Esophagus squamous epithelium (tissue), 5 donors: ENCODE data around the gene TSPAN14. TPM values are rescaled to one million over a fixed set of nuclear protein-coding genes. Genes with fewer than 3 reads are reported as not detected.

Experiments used
- DNase-seq: peaks from one replicate; lab custom pipeline; 2025; lab: John Stamatoyannopoulos, UW
- H3K27ac ChIP-seq, 4 donors: fragments of 200-600 bp; sonication (generic); one replicate each; pipeline ENCODE4 v1.5.1; 2016 to 2019; ENCODE audit warnings: mild to moderate bottlenecking in 1 of 4
- H3K27me3 ChIP-seq, 4 donors: fragments of 200-600 bp; sonication (generic); 1 replicate in 3 of 4; 2 replicates in 1 of 4; pipeline versions ENCODE4 v1.5.1 to v1.6.0; 2017 to 2021; ENCODE audit warnings: antibody characterized with exemption in 1 of 4
- H3K36me3 ChIP-seq, 3 donors: fragments of 200-600 bp; sonication (generic); one replicate each; pipeline ENCODE4 v1.5.1; 2016 to 2019
- H3K4me1 ChIP-seq, 3 donors: fragments of 200-600 bp; sonication (generic); one replicate each; pipeline ENCODE4 v1.5.1; 2017 to 2019
- H3K4me3 ChIP-seq, 4 donors: fragments of 200-600 bp; sonication (generic); 1 replicate in 3 of 4; 2 replicates in 1 of 4; pipeline ENCODE4 v1.5.1; 2016 to 2019; ENCODE audit warnings: mild to moderate bottlenecking in 2 of 4, moderate library complexity in 1 of 4
- H3K9me3 ChIP-seq, 3 donors: fragments of 200-600 bp; sonication (generic); one replicate each; pipeline ENCODE4 v1.5.1; 2016 to 2019
- POLR2A ChIP-seq, 4 donors: fragments of 450-650 bp; IDR thresholded peaks; one replicate each; pipeline ENCODE4 v1.6.1; 2017; ENCODE audit warnings: antibody characterized with exemption in 4 of 4, mild to moderate bottlenecking in 4 of 4, moderate library complexity in 3 of 4
- WGBS, 2 donors: methylation state at CpG; one replicate each; pipeline ENCODE4 v1.1.5; 2018; 5-methylcytosine and 5-hydroxymethylcytosine counted together
- intact Hi-C: fragments of 100-400 bp; cut with DNase I; formaldehyde crosslinking; loops from one replicate; pipeline ENCODE4 v1.15.0; 2022
- total RNA-seq, 4 donors: library from RNA; depleted of rRNA; stranded (reverse); fragments of >200 nt; gene quantifications; one replicate each; pipeline ENCODE4 v1.1.0, GENCODE V29; 2016
- TF ChIP-seq, protein P1 (sequence below), 6 experiments: fragments of 450-650 bp in 4 of 6; fragments of 200-600 bp in 2 of 6; sonication (generic) in 2 of 6; IDR thresholded peaks; one replicate each; pipeline ENCODE4 v1.5.1; 2016 to 2019; ENCODE audit warnings: antibody characterized with exemption in 6 of 6, mild to moderate bottlenecking in 4 of 6, moderate library complexity in 4 of 6
- donor health status: DM: yes; HTN: yes; CAD: no.

The TSPAN14 gene
- total RNA-seq, 4 donors from 2014 or later: 66.4 to 118 (median 89.8) TPM

- TF ChIP-seq POLR2A (IDR thresholded peaks at IDR 0.05): no peak
- TF ChIP-seq, protein P1, sequence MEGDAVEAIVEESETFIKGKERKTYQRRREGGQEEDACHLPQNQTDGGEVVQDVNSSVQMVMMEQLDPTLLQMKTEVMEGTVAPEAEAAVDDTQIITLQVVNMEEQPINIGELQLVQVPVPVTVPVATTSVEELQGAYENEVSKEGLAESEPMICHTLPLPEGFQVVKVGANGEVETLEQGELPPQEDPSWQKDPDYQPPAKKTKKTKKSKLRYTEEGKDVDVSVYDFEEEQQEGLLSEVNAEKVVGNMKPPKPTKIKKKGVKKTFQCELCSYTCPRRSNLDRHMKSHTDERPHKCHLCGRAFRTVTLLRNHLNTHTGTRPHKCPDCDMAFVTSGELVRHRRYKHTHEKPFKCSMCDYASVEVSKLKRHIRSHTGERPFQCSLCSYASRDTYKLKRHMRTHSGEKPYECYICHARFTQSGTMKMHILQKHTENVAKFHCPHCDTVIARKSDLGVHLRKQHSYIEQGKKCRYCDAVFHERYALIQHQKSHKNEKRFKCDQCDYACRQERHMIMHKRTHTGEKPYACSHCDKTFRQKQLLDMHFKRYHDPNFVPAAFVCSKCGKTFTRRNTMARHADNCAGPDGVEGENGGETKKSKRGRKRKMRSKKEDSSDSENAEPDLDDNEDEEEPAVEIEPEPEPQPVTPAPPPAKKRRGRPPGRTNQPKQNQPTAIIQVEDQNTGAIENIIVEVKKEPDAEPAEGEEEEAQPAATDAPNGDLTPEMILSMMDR (IDR thresholded peaks at IDR 0.05): no peak
- Histone ChIP-seq H3K9me3 (no peaks in the 10 kb centered on the region), H3K4me1 (peaks cover 0 to 78% (median 21%) of the 10 kb centered on the region in 3 donors), H3K27me3 (no peaks in the 10 kb centered on the region), H3K4me3 (no peak overlapping the region), H3K36me3 (peaks cover 25 to 74% (median 39%) of the 10 kb centered on the region in 3 donors), H3K27ac (no peak overlapping the region)
- WGBS, 2 donors: 84 to 89% methylated on average over 8 to 14 of the region's 14 CpGs
- no peak for DNase-seq
- intact Hi-C loops: no loop called here
Observed at GRCh38 chr10:80519936-80520650, 66.0 kb downstream of the TSPAN14 start.

DNA sequence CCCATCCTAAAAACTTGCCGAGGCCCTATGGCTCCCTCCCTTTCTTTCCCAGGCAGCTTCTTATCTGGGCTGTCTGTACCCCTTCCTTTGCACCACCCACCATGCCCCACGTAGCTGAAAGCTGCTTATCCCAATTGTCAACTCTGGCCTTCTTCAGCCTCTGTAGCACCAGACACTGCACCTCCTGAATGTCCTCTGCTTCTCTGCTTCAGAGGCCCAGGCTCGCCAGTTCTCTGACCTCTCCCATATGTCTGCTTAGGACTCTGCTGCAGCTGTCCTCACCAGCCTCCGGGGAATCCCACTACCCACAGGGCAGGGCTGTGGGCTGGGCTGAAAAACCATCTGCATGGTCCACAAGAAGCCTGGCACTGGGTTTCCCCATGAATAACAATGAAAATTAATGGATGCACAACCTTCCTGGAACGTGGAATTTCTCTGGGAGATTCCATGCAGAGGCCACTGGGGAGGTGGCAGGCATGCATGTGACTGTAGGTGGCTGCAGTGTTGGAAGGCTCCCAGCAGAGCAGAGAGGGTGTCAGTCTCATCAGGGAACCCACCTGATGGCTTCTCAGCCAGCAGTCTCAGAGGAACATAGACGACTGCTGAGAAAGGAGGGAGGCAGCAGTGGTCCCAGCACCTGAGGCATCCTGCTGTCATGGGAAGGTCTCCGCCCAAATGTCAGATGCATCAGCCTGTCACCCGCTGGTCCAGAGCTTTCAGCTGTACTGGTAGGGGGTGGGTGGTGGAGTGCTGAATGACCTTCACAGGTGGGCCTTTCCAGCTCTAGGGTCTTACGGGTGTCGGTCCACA lies 66.8 kb downstream of the TSPAN14 start:
- H3K27me3 ChIP-seq: no peaks in the 10 kb centered on the region
- 69 to 78% methylated on average over 6 to 7 of the region's 10 CpGs for WGBS, 2 donors
- peaks cover 19 to 66% (median 31%) of the 10 kb centered on the region in 3 donors for H3K36me3 ChIP-seq
- no peak overlapping the region for H3K4me3 ChIP-seq
- TF ChIP-seq, protein P1 (IDR thresholded peaks at IDR 0.05): no peak
- TF ChIP-seq POLR2A (IDR thresholded peaks at IDR 0.05): no peak
- no peaks in the 10 kb centered on the region for H3K9me3 ChIP-seq
- DNase-seq: no peak
- peaks cover 1 to 76% (median 21%) of the 10 kb centered on the region in 3 donors for H3K4me1 ChIP-seq
- no peak overlapping the region for H3K27ac ChIP-seq
- intact Hi-C loops: no loop called here

GRCh38 chr10:80522756-80523363 lies 68.8 kb downstream of the TSPAN14 start:
- Histone ChIP-seq H3K4me3 (no peak overlapping the region), H3K27me3 (no peaks in the 10 kb centered on the region), H3K36me3 (peaks cover 8 to 46% (median 12%) of the 10 kb centered on the region in 3 donors), H3K4me1 (peaks cover 6 to 72% (median 18%) of the 10 kb centered on the region in 3 donors), H3K9me3 (no peaks in the 10 kb centered on the region), H3K27ac (no peak overlapping the region)
- TF ChIP-seq, protein P1 (IDR thresholded peaks at IDR 0.05): no peak
- TF ChIP-seq POLR2A (IDR thresholded peaks at IDR 0.05): no peak
- 51 to 54% methylated on average over 5 to 7 of the region's 8 CpGs for WGBS, 2 donors
- intact Hi-C loops: no loop called here
- no peak for DNase-seq

GRCh38 chr10:80523773-80524172 lies 69.7 kb downstream of the TSPAN14 start:
- no peaks in the 10 kb centered on the region for H3K27me3 ChIP-seq
- peaks cover 6 to 67% (median 16%) of the 10 kb centered on the region in 3 donors for H3K4me1 ChIP-seq
- no peak overlapping the region for H3K4me3 ChIP-seq
- 3 to 42% methylated on average over 3 to 4 of the region's 6 CpGs for WGBS, 2 donors
- intact Hi-C loops: no loop called here
- peak overlapping the region in 1 of 4 donors; percentile 19 for H3K27ac ChIP-seq
- no peak for TF ChIP-seq POLR2A (IDR thresholded peaks at IDR 0.05)
- TF ChIP-seq, protein P1 (IDR thresholded peaks at IDR 0.05): no peak
- H3K9me3 ChIP-seq: no peaks in the 10 kb centered on the region
- no peak for DNase-seq
- peaks cover 0 to 37% (median 3%) of the 10 kb centered on the region in 3 donors for H3K36me3 ChIP-seq
